DMS153 (cell line): ENCODE results near the gene SCN4A.
"Not testable (repeated sequence)": the region's sequence is repeated elsewhere in the genome, so short reads cannot be mapped to it uniquely, and the experiment has no call there.

Experiments
- DNase-seq: peaks from one replicate; lab custom pipeline; 2025; lab: John Stamatoyannopoulos, UW

SCN4A gene

GRCh38 chr17:63984651-63985386, 12.1 kb upstream of the SCN4A start:
- DNase-seq, result no peak

- DNase-seq, result no peak
Measured at GRCh38 chr17:63984236-63984635, 11.5 kb upstream of the SCN4A start.

GRCh38 chr17:63983320-63983719, 10.6 kb upstream of the SCN4A start:
- no peak for DNase-seq

GRCh38 chr17:63982641-63983040, 9.9 kb upstream of the SCN4A start:
- not testable (repeated sequence) for DNase-seq

- no peak for DNase-seq
Measured at GRCh38 chr17:63978272-63979200, 5.8 kb upstream of the SCN4A start.

- no peak for DNase-seq
Measured at GRCh38 chr17:63976702-63977101, 4.0 kb upstream of the SCN4A start.

- no peak for DNase-seq
Measured at GRCh38 chr17:63975541-63976092, 2.9 kb upstream of the SCN4A start.

- DNase-seq, result no peak
Measured at GRCh38 chr17:63974594-63975192, 2.0 kb upstream of the SCN4A start.

- DNase-seq, result no peak
Measured at GRCh38 chr17:63973930-63974593, 1.3 kb upstream of the SCN4A start.

GRCh38 chr17:63973247-63973646, 529 bp upstream of the SCN4A start:
- no peak for DNase-seq

- DNase-seq, result no peak
Measured at GRCh38 chr17:63969278-63969677, 3.4 kb downstream of the SCN4A start.

- DNase-seq, result no peak
Measured at GRCh38 chr17:63967953-63968352, 4.8 kb downstream of the SCN4A start.

GRCh38 chr17:63966646-63967264, 6.0 kb downstream of the SCN4A start:
- DNase-seq, result no peak

- no peak for DNase-seq
Measured at GRCh38 chr17:63963123-63963522, 9.6 kb downstream of the SCN4A start.

GRCh38 chr17:63962298-63962744, 10.4 kb downstream of the SCN4A start:
- DNase-seq, result no peak

GRCh38 chr17:63961355-63962212, 11.1 kb downstream of the SCN4A start:
- DNase-seq, result no peak

GRCh38 chr17:63960430-63960829, 12.3 kb downstream of the SCN4A start:
- DNase-seq, result no peak

- no peak for DNase-seq
Measured at GRCh38 chr17:63960006-63960405, 12.7 kb downstream of the SCN4A start.

GRCh38 chr17:63956296-63956920, 16.3 kb downstream of the SCN4A start:
- DNase-seq, result no peak

- no peak for DNase-seq
Measured at GRCh38 chr17:63955791-63956190, 16.9 kb downstream of the SCN4A start.
